Left kidney (tissue), 2 donors: ENCODE data around the gene JSRP1. TPM values are rescaled to one million over a fixed set of nuclear protein-coding genes. Genes with fewer than 3 reads are reported as not detected.
A peak's percentile ranks its signal among the peaks of the same experiment; 100 is the strongest.

ENCODE experiments used
- DNase-seq: peaks from one replicate; pipeline ENCODE4 v3.0.0-alpha.2; 2013
- polyA plus RNA-seq: library from polyadenylated mRNA; unstranded; fragments of 120-200 nt; gene quantifications from one replicate; pipeline ENCODE4 v1.2.1, GENCODE V29; 2013; ENCODE audit not compliant: insufficient read length

Gene JSRP1
- polyA plus RNA-seq, 1 donor, result 0.60 TPM

DNA sequence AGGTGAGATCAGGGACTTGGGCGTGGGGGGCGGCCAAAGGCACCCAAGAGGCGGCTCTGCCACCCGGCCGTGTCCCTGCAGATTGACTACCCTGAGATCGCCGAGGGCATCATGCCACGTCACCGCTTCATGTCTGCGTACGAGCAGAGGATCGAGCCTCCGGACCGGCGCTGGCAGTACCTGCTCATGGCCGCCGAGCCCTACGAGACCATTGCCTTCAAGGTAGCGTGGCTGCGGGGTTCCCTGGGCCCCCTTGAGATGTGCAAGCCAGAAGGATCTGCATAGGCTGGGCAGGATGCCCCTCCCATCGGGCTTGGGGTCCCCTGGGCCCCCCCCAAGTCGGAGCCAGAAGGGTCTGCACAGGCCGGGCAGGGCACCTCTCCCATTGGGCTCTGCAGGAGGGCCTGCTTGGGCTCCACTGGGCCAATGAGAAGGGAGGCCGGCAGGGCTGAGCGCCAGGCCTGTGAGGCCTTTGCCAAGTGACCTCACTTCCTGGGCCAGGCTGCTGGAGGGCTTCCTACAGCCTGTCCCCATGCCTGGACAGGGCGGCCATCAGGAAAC is 9.3 kb downstream of the JSRP1 start:
- DNase-seq, result no peak

DNA sequence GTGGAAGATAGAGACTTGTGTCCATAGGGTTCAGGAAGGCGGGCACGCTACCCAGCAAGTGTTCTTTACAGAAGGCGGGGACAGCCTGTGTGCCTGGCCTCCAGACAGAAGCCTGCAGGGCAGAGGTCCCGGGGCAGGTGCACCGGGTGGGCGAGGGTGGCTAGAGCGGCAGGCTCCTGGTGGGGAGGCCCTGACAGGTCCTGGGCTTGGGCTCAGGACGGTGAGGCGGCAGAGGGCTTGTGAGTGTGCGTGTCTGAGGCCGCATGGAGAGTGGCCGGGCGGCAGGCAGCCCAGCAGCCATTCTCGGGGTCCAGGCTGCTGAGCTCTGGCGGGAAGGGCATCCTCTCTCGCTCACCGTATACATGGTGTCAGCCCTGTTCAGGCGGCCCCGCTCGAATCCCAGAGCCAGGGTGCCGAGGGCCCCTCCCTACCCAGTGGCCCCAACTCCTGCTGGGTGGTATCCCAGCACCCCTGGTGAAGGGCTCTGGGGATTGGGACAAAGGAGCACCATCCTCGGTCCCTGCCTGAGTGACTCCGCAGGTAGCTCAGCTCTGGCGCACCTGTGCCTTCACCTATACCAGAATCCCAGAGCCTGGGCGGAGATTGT is 10.1 kb downstream of the JSRP1 start:
- no peak for DNase-seq

DNA sequence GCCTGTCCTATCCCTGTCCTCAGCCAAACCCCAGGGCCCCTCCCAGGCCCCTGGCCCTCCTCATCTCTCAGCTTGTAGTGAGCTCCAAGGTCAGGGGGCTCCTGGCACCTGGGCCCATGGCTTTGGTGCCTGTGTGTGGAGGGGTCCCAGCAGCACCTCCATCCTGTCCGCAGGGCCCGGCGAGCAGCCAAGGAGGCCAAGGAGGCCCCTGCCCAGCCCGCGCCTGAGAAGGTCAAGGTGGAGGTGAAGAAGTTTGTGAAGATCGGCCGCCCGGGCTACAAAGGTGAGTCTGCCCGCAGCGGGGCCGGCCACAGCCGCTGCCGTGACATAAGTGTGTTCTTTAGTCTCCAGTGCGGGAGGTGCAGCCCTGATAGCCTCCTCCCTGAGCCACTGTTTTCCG is 10.9 kb downstream of the JSRP1 start:
- DNase-seq, result no peak

DNA sequence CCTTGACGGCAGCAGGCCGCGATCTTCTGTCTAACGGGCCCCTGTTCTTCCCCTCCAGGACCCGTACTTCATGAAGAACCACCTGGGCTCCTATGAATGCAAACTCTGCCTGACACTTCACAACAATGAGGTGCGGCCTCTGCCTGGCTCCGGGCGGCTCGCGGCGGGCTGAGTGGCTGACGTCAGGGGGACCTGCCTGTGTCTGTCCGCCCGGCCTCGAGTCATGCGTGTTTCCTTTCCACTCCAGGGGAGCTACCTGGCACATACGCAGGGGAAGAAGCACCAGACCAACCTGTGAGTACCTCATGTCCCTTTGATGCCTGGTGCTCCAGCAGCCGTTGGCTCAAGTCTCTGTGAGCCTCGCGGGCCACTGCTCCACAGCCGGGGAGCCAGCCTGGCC is 11.7 kb downstream of the JSRP1 start:
- no peak for DNase-seq

GRCh38 chr19:2244125-2244411 is 12.1 kb downstream of the JSRP1 start:
- DNase-seq, result no peak

DNA sequence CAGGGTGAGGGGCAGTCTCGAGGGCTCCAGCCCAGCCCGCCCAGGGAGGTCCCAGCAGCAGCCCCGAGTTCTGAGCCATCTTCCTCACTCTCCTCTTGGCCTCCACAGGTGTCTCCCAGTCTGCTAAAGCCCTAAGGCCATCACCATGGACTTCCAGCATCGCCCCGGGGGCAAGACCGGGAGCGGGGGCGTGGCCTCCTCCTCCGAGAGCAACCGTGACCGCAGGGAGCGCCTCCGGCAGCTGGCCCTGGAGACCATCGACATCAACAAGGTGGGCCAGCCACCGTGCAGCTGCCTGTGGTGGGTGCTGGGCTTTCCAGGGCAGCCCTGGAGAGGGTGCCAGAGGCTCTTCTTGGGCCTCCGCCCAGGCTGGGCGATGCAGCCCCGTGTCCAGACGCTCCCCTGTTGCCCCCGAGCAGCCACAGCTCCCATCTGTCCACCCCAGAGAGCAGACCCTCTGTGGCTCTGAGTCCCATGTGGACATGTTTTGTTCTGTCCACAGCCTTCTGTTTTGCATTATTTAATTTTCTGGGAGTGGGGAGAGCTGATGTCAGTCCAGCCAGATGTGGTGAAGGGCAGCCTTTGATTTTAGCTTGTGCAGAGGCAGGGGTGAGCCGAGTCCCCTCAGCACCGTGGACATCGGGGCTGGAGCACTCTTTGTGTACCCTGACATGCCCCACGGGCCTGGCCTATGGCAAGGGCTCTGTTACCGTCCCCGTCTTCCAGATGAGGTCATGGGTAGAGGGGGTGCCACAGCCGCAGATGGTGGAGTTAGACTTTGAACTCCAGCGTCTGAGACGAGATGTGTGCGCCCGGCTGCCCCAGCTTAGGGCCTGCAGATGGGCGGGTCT is 12.7 kb downstream of the JSRP1 start:
- DNase-seq, result no peak

DNA sequence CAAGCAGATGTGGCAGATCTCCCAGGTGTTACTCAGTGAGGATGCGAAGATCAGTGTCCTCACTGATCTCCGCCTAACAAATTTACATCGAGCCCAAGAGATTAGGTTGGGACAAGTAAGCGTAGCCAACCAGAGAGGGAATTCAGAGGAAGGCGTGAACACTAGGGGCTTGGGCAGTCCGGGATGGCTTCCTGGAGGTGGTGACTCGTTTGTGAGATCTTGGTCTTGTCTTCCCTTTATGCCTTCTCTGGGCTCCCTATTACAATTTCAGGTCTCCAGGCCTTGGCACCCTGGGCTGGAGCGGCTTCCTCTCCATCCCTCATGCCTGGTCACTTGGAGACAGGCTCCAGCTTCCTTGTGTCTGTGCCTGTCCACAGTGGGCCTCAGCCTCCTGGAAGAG is 13.4 kb downstream of the JSRP1 start:
- DNase-seq, result no peak

GRCh38 chr19:2242092-2242537 is 14.1 kb downstream of the JSRP1 start:
- DNase-seq, result no peak

DNA sequence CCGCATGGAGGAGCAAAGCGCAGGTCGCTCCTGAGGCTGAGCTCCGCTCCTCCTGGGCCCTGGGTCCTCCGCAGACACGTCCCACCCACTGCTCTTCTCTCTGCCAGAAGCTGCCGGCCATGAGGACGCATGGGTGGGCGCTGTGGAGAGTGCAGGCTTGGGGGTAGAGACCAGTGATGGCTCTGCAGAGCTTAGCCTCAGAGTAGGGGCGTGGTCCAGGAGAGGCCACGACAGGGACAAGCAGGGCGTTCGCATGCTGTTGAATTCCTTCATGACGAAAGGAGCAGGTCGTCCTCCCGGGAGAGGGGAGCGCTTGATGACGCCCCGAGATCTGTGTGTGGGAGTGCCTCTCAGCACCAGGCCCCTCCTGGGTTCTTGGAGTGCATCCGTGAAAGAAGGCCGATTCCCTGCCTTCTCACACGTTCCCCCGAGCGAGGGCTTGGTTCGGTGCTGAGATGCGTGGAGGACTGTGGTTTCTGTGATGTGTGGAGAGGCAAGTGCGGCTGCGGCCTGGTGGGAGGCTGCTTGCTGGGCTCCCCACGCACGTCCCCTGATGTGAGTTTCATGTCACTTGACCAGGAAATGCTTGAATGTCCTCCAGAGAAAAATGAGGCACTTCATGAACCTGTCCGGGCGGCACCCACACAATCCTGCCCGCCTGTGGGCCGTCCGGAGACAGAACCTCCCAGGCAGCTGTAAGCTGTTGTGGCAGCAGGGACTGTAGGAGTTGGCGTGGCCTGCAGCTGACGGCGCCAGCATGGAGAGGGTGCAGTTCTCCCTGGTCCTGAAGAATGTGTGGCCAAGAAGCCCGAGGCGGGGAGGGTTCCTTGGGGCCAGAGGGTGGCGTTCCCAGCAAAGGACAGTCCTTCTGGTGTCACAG is 15.1 kb downstream of the JSRP1 start:
- no peak for DNase-seq

- no peak for DNase-seq
These were observed 16.1 kb downstream of the JSRP1 start for GRCh38 chr19:2239771-2240770.

GRCh38 chr19:2239173-2239572 is 17.0 kb downstream of the JSRP1 start:
- DNase-seq, result no peak

DNA sequence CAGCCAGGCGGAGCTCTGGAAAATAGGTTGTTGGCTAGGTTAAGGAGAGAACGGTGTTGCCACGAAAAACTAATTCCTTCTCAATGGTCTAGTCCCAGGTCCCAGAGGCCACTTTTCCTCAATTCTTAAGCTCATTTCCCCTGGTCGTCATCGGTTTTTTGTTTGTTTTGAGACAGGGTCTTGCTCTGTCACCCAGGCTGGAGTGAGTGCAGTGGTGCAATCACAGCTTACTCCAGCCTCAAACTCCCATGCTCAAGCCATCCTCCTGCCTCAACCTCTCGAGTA is 18.4 kb downstream of the JSRP1 start:
- DNase-seq, result no peak

GRCh38 chr19:2237051-2237868 is 19.0 kb downstream of the JSRP1 start:
- no peak for DNase-seq

GRCh38 chr19:2236314-2237050 is 19.7 kb downstream of the JSRP1 start, which contains the start of the genes PLEKHJ1 and SF3A2:
Gene PLEKHJ1, minus strand, starts transcription at chr19:2236329. Its CDS starts 81 bp downstream, at chr19:2236248.
Gene SF3A2, plus strand, starts transcription at chr19:2236824. Its CDS starts 6,595 bp downstream, at chr19:2243419.
- peak; percentile 96 for DNase-seq

DNA sequence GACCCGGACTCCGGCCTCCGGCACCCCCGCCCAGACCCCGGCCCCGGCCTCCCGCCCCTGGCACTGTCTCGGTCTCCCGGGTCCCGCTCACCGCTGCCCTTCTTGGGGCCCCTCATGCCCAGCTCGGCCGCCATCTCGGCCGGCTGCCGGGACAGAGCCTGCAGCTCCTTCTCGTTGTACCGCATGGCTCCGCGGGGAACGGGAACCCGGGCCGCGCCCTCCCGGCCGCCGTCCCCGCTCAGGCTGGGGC is 20.2 kb downstream of the JSRP1 start:
- DNase-seq, result no peak

GRCh38 chr19:2235381-2236063 is 20.7 kb downstream of the JSRP1 start:
- no peak for DNase-seq

- DNase-seq, result no peak
These were observed 21.2 kb downstream of the JSRP1 start for GRCh38 chr19:2234996-2235380.

DNA sequence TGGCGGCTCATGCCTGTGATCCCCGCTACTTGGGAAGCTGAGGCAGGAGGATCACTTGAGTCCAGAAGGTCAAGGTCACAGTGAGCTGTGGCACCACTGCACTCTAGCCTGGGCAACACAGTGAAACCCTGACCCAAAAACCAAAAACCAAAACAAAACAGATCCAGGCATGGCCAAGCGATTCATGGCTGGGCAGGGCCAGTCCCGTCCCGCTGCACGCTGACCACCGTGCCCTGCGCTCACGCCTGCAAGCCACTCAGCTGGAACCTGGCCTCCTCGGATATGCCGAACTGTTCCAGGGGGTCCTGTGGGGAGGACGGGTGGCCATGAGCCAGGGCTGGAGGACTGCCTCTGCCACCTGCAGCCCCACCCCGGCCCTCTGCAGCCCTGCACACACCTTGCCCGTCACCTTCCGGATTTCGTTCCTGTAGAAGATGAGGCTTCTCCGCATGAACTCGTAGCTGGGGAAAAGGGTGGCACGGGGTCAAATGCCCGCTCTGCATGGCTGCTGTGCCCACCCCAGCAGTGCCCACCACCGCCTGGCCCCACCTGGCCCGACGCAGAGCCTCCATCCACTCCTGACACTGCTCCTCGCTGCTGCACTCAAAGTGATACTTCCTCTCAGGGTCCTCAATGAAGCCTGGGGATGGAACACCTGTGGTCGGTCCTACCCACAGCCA is 22.5 kb downstream of the JSRP1 start:
- DNase-seq, result no peak
